Measurements from ENCODE around the gene SUOX.

- no peak for TF ChIP-seq CTCF (IDR thresholded peaks at IDR 0.05)
- no peak for TF ChIP-seq POLR2A (IDR thresholded peaks at IDR 0.05)
Observed at GRCh38 chr12:56010111-56010570, 13.1 kb downstream of the SUOX start.
